ENCODE results near the gene RGS4.

Gene RGS4

DNA sequence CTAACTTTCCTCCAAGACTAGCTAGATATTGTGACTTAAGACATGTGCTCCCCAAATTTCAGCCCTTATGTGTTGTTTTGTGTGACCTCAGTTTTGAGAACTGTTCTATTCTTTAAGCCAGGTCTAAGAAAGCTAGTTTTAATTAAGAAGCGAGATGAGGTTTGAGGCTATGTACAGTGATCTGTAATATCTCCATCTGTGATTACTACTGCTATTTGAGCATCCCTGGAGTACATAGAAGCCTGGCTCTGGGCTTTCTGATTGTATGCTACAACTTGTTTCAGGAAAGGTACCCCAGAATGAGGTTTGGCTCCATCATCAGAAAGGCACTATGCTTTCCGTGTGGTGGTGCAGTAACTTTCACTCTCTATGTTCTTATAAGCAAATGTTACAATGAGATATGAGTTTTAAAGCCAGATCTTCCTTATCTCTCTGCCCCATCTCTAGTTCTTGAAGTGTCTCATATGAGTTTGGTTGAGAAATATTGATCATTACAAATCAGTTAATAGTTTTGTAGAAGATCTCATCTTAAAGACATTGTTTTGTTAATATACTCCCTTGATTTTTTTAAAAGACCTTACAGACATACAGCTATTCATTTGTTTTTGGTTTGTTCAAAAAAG, 605 bp downstream of the RGS4 start:
- ATAC-seq (ENCODE audit: low read depth), result no peak
- H3K4me1 ChIP-seq (ENCODE audit: insufficient read depth, poor library complexity, severe bottlenecking), result peaks cover 12% of the 10 kb centered on the region
- no peak overlapping the region for H3K27ac ChIP-seq (ENCODE audit: poor library complexity, severe bottlenecking)
- TF ChIP-seq, protein P1, sequence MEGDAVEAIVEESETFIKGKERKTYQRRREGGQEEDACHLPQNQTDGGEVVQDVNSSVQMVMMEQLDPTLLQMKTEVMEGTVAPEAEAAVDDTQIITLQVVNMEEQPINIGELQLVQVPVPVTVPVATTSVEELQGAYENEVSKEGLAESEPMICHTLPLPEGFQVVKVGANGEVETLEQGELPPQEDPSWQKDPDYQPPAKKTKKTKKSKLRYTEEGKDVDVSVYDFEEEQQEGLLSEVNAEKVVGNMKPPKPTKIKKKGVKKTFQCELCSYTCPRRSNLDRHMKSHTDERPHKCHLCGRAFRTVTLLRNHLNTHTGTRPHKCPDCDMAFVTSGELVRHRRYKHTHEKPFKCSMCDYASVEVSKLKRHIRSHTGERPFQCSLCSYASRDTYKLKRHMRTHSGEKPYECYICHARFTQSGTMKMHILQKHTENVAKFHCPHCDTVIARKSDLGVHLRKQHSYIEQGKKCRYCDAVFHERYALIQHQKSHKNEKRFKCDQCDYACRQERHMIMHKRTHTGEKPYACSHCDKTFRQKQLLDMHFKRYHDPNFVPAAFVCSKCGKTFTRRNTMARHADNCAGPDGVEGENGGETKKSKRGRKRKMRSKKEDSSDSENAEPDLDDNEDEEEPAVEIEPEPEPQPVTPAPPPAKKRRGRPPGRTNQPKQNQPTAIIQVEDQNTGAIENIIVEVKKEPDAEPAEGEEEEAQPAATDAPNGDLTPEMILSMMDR (IDR thresholded peaks at IDR 0.05; ENCODE audit: poor library complexity, severe bottlenecking), result no peak
- H3K4me3 ChIP-seq (ENCODE audit: severe bottlenecking), result no peak overlapping the region
- no peaks in the 10 kb centered on the region for H3K36me3 ChIP-seq (ENCODE audit: low read depth)
- no peak for DNase-seq (ENCODE audit: low spot score)
- no peaks in the 10 kb centered on the region for H3K9me3 ChIP-seq (ENCODE audit: severe bottlenecking)
- no peaks in the 10 kb centered on the region for H3K27me3 ChIP-seq (ENCODE audit: insufficient read depth, poor library complexity, severe bottlenecking)

DNA sequence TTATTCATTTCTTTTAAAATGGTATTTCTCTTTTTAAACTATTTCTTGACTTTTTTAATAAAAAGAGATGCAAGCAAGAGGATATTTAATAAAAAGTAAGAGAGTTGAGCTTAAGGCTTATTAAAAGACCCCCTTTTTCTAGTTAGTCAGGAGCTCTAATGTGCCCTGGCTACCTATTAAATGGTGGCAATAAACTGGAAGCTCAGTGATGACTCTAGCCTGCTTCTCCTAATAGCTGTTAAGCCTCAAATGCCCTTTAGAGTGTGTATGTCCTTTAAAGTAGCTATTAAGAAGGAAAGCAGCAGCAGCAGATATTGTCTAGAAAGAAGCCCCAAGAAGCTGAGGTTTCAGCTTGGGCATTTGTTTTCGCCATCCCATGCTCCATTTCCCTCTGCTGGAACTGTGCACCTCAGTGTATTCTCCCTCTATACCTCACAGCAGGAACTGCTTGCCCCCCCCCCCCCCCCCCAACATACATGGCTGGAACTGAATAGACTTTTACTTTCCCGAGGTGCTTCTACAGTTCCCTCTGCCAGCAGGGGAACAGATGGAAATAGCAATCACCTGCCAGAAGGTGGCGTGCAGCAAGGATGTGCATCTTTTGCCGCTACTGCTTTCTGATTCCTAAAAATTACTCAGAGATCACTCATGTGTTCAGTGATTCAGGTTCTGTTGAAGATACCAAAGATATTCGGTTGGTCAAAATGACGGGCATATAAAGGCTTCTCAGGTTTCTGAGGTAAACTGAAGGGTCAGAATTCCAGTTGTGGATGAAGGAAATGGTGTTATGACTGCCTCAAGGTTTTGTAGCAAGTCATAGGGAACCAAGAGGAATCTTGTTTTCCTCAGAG, 2.5 kb downstream of the RGS4 start:
- Histone ChIP-seq H3K36me3 (ENCODE audit: low read depth) (no peaks in the 10 kb centered on the region), H3K4me3 (ENCODE audit: severe bottlenecking) (no peak overlapping the region), H3K4me1 (ENCODE audit: insufficient read depth, poor library complexity, severe bottlenecking) (peaks cover 12% of the 10 kb centered on the region), H3K9me3 (ENCODE audit: severe bottlenecking) (no peaks in the 10 kb centered on the region), H3K27ac (ENCODE audit: poor library complexity, severe bottlenecking) (peak overlapping the region; percentile 63), H3K27me3 (ENCODE audit: insufficient read depth, poor library complexity, severe bottlenecking) (no peaks in the 10 kb centered on the region)
- no peak for DNase-seq (ENCODE audit: low spot score)
- TF ChIP-seq, protein P1 (IDR thresholded peaks at IDR 0.05; ENCODE audit: poor library complexity, severe bottlenecking), result peak; percentile 83
- peak; percentile 87 for ATAC-seq (ENCODE audit: low read depth)

DNA sequence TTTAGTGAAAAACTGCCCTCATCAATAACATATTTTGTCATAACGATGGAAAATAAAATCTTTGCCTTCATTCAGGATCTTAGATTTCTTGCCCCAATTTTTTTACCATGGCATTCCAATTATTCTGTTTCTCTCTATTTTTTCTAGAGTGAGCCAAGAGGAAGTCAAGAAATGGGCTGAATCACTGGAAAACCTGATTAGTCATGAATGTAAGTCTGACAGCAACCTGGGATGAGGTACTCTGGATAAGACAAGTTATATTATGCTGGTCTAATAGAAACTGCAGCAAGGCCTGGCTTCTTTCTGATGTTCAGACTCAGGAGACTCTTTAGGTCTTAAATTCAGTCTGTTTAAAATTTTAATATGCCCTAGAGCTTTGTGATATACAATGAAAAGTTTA, 3.5 kb downstream of the RGS4 start:
- H3K4me3 ChIP-seq (ENCODE audit: severe bottlenecking), result no peak overlapping the region
- peak; percentile 53; the same call in 2 of the 3 replicates for ATAC-seq (ENCODE audit: low read depth)
- no peaks in the 10 kb centered on the region for H3K9me3 ChIP-seq (ENCODE audit: severe bottlenecking)
- peaks cover 12% of the 10 kb centered on the region for H3K4me1 ChIP-seq (ENCODE audit: insufficient read depth, poor library complexity, severe bottlenecking)
- H3K36me3 ChIP-seq (ENCODE audit: low read depth), result no peaks in the 10 kb centered on the region
- H3K27me3 ChIP-seq (ENCODE audit: insufficient read depth, poor library complexity, severe bottlenecking), result no peaks in the 10 kb centered on the region
- DNase-seq (ENCODE audit: low spot score), result no peak
- TF ChIP-seq, protein P1 (IDR thresholded peaks at IDR 0.05; ENCODE audit: poor library complexity, severe bottlenecking), result no peak
- H3K27ac ChIP-seq (ENCODE audit: poor library complexity, severe bottlenecking), result peak overlapping the region; percentile 63

DNA sequence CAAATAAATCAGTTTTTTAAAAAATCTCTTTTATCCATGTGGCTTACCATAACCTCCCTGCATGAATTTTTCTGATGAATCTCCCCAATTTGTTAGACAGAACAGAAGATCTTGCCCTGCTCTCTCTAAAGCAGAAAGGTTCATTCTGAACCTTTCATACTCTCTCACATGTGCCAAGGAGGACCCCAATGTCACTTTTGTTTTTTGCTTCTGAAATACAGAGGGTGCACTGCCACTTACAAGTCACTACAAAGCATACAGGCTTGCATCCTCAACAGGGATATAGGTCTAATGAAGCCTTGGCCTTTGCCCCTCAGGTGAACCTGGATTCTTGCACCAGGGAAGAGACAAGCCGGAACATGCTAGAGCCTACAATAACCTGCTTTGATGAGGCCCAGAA, 4.8 kb downstream of the RGS4 start:
- H3K4me1 ChIP-seq (ENCODE audit: insufficient read depth, poor library complexity, severe bottlenecking), result peaks cover 12% of the 10 kb centered on the region
- no peaks in the 10 kb centered on the region for H3K27me3 ChIP-seq (ENCODE audit: insufficient read depth, poor library complexity, severe bottlenecking)
- no peak for DNase-seq (ENCODE audit: low spot score)
- no peak overlapping the region for H3K4me3 ChIP-seq (ENCODE audit: severe bottlenecking)
- no peak for ATAC-seq (ENCODE audit: low read depth)
- TF ChIP-seq, protein P1 (IDR thresholded peaks at IDR 0.05; ENCODE audit: poor library complexity, severe bottlenecking), result no peak
- no peak overlapping the region for H3K27ac ChIP-seq (ENCODE audit: poor library complexity, severe bottlenecking)
- H3K9me3 ChIP-seq (ENCODE audit: severe bottlenecking), result no peaks in the 10 kb centered on the region
- no peaks in the 10 kb centered on the region for H3K36me3 ChIP-seq (ENCODE audit: low read depth)

Data from RWPE2 (cell line).